Measurements from ENCODE around the gene OPCML. TPM values are rescaled to one million over a fixed set of nuclear protein-coding genes. Genes with fewer than 3 reads are reported as not detected.
A peak's percentile ranks its signal among the peaks of the same experiment; 100 is the strongest.

The OPCML gene
- total and polyA plus RNA-seq, 2 experiments from 2014 or later = 1.2 to 4.4 TPM

GRCh38 chr11:133065847-133066485 is 466.3 kb downstream of the OPCML start (continued):
- TF ChIP-seq ZNF331 (CRISPR knock-in tag; IDR thresholded peaks at IDR 0.05; ENCODE audit: low read depth) (no peak), JUNB (IDR thresholded peaks at IDR 0.05; ENCODE audit: unreplicated experiment) (no peak), POLR2AphosphoS5 (IDR thresholded peaks at IDR 0.05; ENCODE audit: low read depth) (no peak)

- Histone ChIP-seq H3K4me1 (ENCODE audit: insufficient read depth) (peaks cover 17% of the 10 kb centered on the region), H3K9me2 (ENCODE audit: insufficient read depth) (no peaks in the 10 kb centered on the region), H3K79me2 (replicated peaks; ENCODE audit: insufficient read depth) (no peaks in the 10 kb centered on the region), H3K36me3 (ENCODE audit: insufficient read depth) (no peaks in the 10 kb centered on the region), H3K27ac (ENCODE audit: low read depth) (no peak overlapping the region), H2AFZ (peak overlapping the region; percentile 97), H3K4me3 (peak overlapping the region; percentile 77), H3K4me2 (peak overlapping the region; percentile 90), H4K20me1 (replicated peaks; ENCODE audit: insufficient read depth) (no peaks in the 10 kb centered on the region), H3F3A (replicated peaks; ENCODE audit: low read depth) (0 out of 2 replicates have a peak, but pooled peaks cover 4% of the 10 kb centered on the region), H3K27me3 (ENCODE audit: insufficient read depth) (no peaks in the 10 kb centered on the region)
- Mint-ChIP-seq H3K27me3 (ENCODE audit: insufficient read depth, low read depth, poor library complexity) (peaks cover 18% of the 10 kb centered on the region), H3K27ac (no peak overlapping the region), H3K4me3 (peak overlapping the region; percentile 75; the same call in 2 of the 3 replicates), H3K9me3 (no peaks in the 10 kb centered on the region), H3K36me3 (ENCODE audit: low read depth) (no peaks in the 10 kb centered on the region), H3K4me1 (peaks cover 25% of the 10 kb centered on the region)
- no peak; the same call in 2 of the 3 replicates for ATAC-seq
- DNase-seq (ENCODE audit: low spot score) = no peak
- TF ChIP-seq POLR2AphosphoS5 (IDR thresholded peaks at IDR 0.05; ENCODE audit: low read depth) (no peak), CREB1 (CRISPR knock-in tag; IDR thresholded peaks at IDR 0.05; ENCODE audit: low read depth) (no peak), REST (IDR thresholded peaks at IDR 0.05; ENCODE audit: unreplicated experiment) (no peak), NANOG (IDR thresholded peaks at IDR 0.05; ENCODE audit: borderline replicate concordance) (no peak), ETS1 (IDR thresholded peaks at IDR 0.05) (no peak), JUNB (IDR thresholded peaks at IDR 0.05; ENCODE audit: unreplicated experiment) (no peak), EZH2phosphoT487 (IDR thresholded peaks at IDR 0.05; ENCODE audit: unreplicated experiment) (no peak), ZNF114 (CRISPR knock-in tag; IDR thresholded peaks at IDR 0.05) (no peak)
These were observed 467.3 kb downstream of the OPCML start for GRCh38 chr11:133064961-133065360.

Measured in GM23338 (cell line).